CD4-positive, alpha-beta T cell (primary cell): Measurements from ENCODE around the gene FYN. TPM values are rescaled to one million over a fixed set of nuclear protein-coding genes. Genes with fewer than 3 reads are reported as not detected.

ENCODE experiments used
- ATAC-seq: fragments of 200-7000 bp; cut with Tn5 transposase; one replicate; pipeline ENCODE4 v1.10.0; 2022; ENCODE audit warnings: mild to moderate bottlenecking; ENCODE audit not compliant: poor library complexity
- CTCF ChIA-PET: fragments of 350-600 bp; sonication (Branson Sonifier 250); formaldehyde crosslinking; loops from one replicate; lab custom pipeline; 2021; ENCODE audit warnings: antibody characterized with exemption, inconsistent platforms; lab: Charles Lee
- POLR2A ChIA-PET: fragments of 350-600 bp; sonication (Branson Sonifier 250); formaldehyde crosslinking; loops from one replicate; lab custom pipeline; 2021; ENCODE audit warnings: antibody characterized with exemption, inconsistent platforms; lab: Charles Lee
- DNase-seq, 14 experiments: peaks; one replicate each; pipeline ENCODE4 v3.0.0-alpha.2; 2013 to 2020; ENCODE audit warnings: mixed read lengths in 2 of 14
- H3K27ac ChIP-seq, 2 donors: one replicate each; pipeline versions ENCODE4 v1.5.1 to v1.7.0; 2013; ENCODE audit warnings: low read length in 2 of 2, low read depth in 1 of 2, mild to moderate bottlenecking in 1 of 2
- H3K27me3 ChIP-seq, 2 experiments: 1 replicate in 1 of 2; 2 replicates in 1 of 2; pipeline versions ENCODE4 v1.6.1 to v1.7.0; 2013; ENCODE audit warnings: low read length in 2 of 2, control low read depth in 1 of 2, mild to moderate bottlenecking in 1 of 2, moderate library complexity in 1 of 2; ENCODE audit not compliant: insufficient read depth in 2 of 2, control insufficient read depth in 1 of 2
- H3K36me3 ChIP-seq: one replicate; pipeline ENCODE4 v1.6.1; 2013; ENCODE audit warnings: low read length, control low read depth; ENCODE audit not compliant: insufficient read depth
- H3K4me1 ChIP-seq: one replicate; pipeline ENCODE4 v1.6.1; 2013; ENCODE audit warnings: low read length, control low read depth; ENCODE audit not compliant: insufficient read depth
- H3K4me3 ChIP-seq: one replicate; pipeline ENCODE4 v1.5.1; 2013; ENCODE audit warnings: mild to moderate bottlenecking, low read length, moderate library complexity
- H3K9me3 ChIP-seq, 2 experiments: 1 replicate in 1 of 2; 2 replicates in 1 of 2; pipeline versions ENCODE4 v1.6.1 to v1.7.0; 2013; ENCODE audit warnings: low read length in 2 of 2, mild to moderate bottlenecking in 2 of 2, control low read depth in 1 of 2, moderate library complexity in 1 of 2; ENCODE audit not compliant: control insufficient read depth in 1 of 2, insufficient read depth in 1 of 2
- H3K27ac Mint-ChIP-seq: one replicate; pipeline ENCODE4 v1.8.0; 2020; ENCODE audit warnings: mixed read lengths
- H3K27me3 Mint-ChIP-seq: one replicate; pipeline ENCODE4 v1.8.0; 2021; ENCODE audit warnings: mixed read lengths
- H3K36me3 Mint-ChIP-seq: one replicate; pipeline ENCODE4 v1.8.0; 2021; ENCODE audit warnings: low read depth, mixed read lengths
- H3K4me1 Mint-ChIP-seq: one replicate; pipeline ENCODE4 v1.8.0; 2021; ENCODE audit warnings: low read depth, mixed read lengths
- H3K4me3 Mint-ChIP-seq: one replicate; pipeline ENCODE4 v1.8.0; 2020; ENCODE audit warnings: mild to moderate bottlenecking, mixed read lengths
- H3K9me3 Mint-ChIP-seq: one replicate; pipeline ENCODE4 v1.8.0; 2020; ENCODE audit warnings: mixed read lengths
- CTCF ChIP-seq: fragments of 200-600 bp; IDR thresholded peaks from one replicate; pipeline ENCODE4 v1.8.0; 2022; ENCODE audit warnings: antibody characterized with exemption, mild to moderate bottlenecking
- intact Hi-C, 2 experiments: fragments of 100-400 bp; cut with DNase I in 1 of 2; cut with micrococcal nuclease in 1 of 2; formaldehyde crosslinking; loops; one replicate each; pipeline versions ENCODE4 v1.15.1 to v1.9.0; 2023 to 2025; cut with DNase I, micrococcal nuclease
- total RNA-seq, 174 experiments: library from RNA in 2 of 174; stranded (reverse) in 2 of 174; gene quantifications; one replicate each; pipeline ENCODE4 v1.2.3 and lab custom pipeline; 2021 to 2026

Gene FYN
- total RNA-seq, 2 experiments from 2014 or later, result 419 TPM

- H3K4me3 ChIP-seq, result no peak overlapping the region
- no peaks in the 10 kb centered on the region for H3K9me3 ChIP-seq
- ChIA-PET POLR2A (no interaction called here), CTCF (no interaction called here)
- no peaks in the 10 kb centered on the region for H3K27me3 ChIP-seq
- Mint-ChIP-seq H3K9me3 (no peaks in the 10 kb centered on the region), H3K27ac (no peak overlapping the region), H3K27me3 (no peaks in the 10 kb centered on the region), H3K4me3 (peak overlapping the region; percentile 17), H3K36me3 (peaks cover 71% of the 10 kb centered on the region), H3K4me1 (peaks cover 63% of the 10 kb centered on the region)
- no peak overlapping the region for H3K27ac ChIP-seq
- TF ChIP-seq CTCF, result no peak
- H3K4me1 ChIP-seq, result peaks cover 64% of the 10 kb centered on the region
- peaks cover 3% of the 10 kb centered on the region for H3K36me3 ChIP-seq
- DNase-seq (no peak), ATAC-seq (no peak)
- intact Hi-C loops, result loop anchor here in 1 of 2 experiments (2.0 kb wide), 1 partner anchor 16 kb away; no protein-coding TSS in a partner anchor
Measured at GRCh38 chr6:111834356-111834755, 38.9 kb downstream of the FYN start.

- Histone ChIP-seq H3K27me3 (no peaks in the 10 kb centered on the region), H3K9me3 (no peaks in the 10 kb centered on the region), H3K27ac (peak overlapping the region in 1 of 2 donors; percentile 35), H3K36me3 (peaks cover 13% of the 10 kb centered on the region), H3K4me3 (no peak overlapping the region), H3K4me1 (peaks cover 52% of the 10 kb centered on the region)
- peaks cover 75% of the 10 kb centered on the region for H3K4me1 Mint-ChIP-seq
- intact Hi-C loops, result loop anchor here in 1 of 2 experiments (2.0 kb wide), 1 partner anchor 14 kb away; no protein-coding TSS in a partner anchor
- ChIA-PET CTCF (interaction anchor here (0.6 to 1.4 kb wide), 3 partner anchors 9 to 178 kb away, joined by 3 read pairs; no protein-coding TSS in a partner anchor), POLR2A (interaction anchor here (0.7 to 1.4 kb wide), 7 partner anchors 9 to 96 kb away, joined by 3 to 10 read pairs (median 5); no protein-coding TSS in a partner anchor)
- no peaks in the 10 kb centered on the region for H3K27me3 Mint-ChIP-seq
- DNase-seq (peak in 2 of 14 experiments; percentile 27 to 46), ATAC-seq (no peak)
- no peaks in the 10 kb centered on the region for H3K9me3 Mint-ChIP-seq
- peak overlapping the region; percentile 80 for H3K4me3 Mint-ChIP-seq
- peaks cover 75% of the 10 kb centered on the region for H3K36me3 Mint-ChIP-seq
- TF ChIP-seq CTCF, result no peak
- H3K27ac Mint-ChIP-seq, result no peak overlapping the region
Measured at GRCh38 chr6:111832833-111833418, 40.3 kb downstream of the FYN start.

- no peak overlapping the region for H3K4me3 ChIP-seq
- H3K27ac Mint-ChIP-seq, result peak overlapping the region; percentile 1
Measured at GRCh38 chr6:111831408-111831807, 41.8 kb downstream of the FYN start.

More at GRCh38 chr6:111831408-111831807, 41.8 kb downstream of the FYN start:
- Histone ChIP-seq H3K27me3 (no peaks in the 10 kb centered on the region), H3K27ac (no peak overlapping the region), H3K36me3 (peaks cover 25% of the 10 kb centered on the region), H3K4me1 (peaks cover 55% of the 10 kb centered on the region), H3K9me3 (no peaks in the 10 kb centered on the region)
- intact Hi-C loops, result no loop called here
- DNase-seq (no peak), ATAC-seq (no peak)
- CTCF ChIA-PET, result interaction anchor here (1.2 to 1.5 kb wide), 2 partner anchors 12 to 17 kb away, joined by 3 to 4 read pairs; no protein-coding TSS in a partner anchor
- no peak for TF ChIP-seq CTCF
- Mint-ChIP-seq H3K36me3 (peaks cover 79% of the 10 kb centered on the region), H3K9me3 (no peaks in the 10 kb centered on the region), H3K27me3 (no peaks in the 10 kb centered on the region), H3K4me1 (peaks cover 89% of the 10 kb centered on the region), H3K4me3 (peak overlapping the region; percentile 35)
- POLR2A ChIA-PET, result interaction anchor here (0.7 to 1.5 kb wide), 2 partner anchors 12 to 27 kb away, joined by 3 read pairs; no protein-coding TSS in a partner anchor
